DLD1 (cell line): ENCODE results near the gene CHRM4.
"Not testable (repeated sequence)": the region's sequence is repeated elsewhere in the genome, so short reads cannot be mapped to it uniquely, and the experiment has no call there.

Experiments used
- in situ Hi-C: cut with HindIII; loops from 2 replicates; pipeline ENCODE4 v1.10.0; 2017; ENCODE audit warnings: low sequenced_read_pairs

CHRM4 gene

DNA sequence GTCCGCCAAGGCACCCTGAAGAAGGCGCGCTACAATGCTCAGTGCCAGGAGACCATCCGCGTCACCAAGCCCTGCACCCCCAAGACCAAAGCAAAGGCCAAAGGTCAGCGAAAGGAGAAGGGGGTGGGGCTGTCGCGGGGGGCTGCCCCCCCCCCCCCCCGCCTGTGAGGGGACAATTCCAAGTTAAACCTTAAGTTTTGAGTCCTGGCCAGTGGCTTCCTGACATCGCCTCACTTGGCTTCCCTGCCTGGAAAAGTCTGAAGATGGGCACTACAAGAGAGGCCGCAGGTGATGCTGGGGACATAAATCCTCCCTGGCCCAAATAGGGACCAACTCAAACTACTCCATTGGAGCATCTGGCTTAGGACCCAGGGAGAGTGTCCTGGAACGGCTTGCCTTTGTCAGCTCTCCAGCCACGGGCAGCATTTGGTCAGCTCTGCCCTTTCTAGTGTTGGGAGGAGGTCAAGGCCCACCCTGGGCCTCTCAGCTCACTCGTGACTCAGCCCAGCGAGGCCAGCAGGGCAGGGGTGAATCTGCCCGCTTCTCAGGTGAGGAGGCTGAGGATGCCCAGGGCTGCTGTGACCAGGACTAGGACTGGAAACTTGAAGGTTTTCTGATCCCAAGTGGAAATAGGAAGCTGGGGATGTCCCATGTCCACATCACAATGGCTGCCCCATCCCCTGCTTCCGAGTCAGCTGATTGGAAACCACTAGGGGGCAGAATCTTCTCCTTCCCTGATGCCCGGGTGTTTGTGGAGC lies 8.8 kb downstream of the CHRM4 start:
- in situ Hi-C loops = no loop called here

DNA sequence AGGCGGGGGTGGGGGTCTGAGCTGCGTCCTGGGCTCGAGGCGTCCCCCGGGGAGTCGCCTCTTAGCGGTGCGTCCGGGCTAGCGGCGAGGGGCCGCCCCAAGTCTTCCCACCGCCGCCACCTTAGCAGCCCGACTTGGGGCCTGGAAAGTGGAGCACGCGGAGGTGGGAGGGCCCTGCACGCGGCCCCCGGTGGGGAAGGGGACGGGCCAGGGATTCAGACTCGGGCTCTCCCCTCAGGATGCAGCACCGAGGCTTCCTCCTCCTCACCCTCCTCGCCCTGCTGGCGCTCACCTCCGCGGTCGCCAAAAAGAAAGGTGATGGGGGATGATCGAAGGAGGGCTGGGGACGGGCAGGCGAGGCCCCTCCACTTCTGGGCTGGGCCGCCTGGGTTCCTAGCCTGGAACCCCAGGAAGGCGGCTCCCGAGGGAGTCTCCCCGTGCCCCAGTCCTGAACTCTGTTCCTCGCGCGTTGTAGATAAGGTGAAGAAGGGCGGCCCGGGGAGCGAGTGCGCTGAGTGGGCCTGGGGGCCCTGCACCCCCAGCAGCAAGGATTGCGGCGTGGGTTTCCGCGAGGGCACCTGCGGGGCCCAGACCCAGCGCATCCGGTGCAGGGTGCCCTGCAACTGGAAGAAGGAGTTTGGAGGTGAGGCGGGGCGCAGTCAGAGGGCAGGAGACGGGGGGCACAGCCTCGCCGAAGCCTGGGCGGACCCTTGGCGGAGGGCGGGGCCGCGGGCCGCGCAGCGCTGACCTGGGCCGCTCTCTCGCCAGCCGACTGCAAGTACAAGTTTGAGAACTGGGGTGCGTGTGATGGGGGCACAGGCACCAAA lies 9.5 kb downstream of the CHRM4 start:
- in situ Hi-C loops = no loop called here

DNA sequence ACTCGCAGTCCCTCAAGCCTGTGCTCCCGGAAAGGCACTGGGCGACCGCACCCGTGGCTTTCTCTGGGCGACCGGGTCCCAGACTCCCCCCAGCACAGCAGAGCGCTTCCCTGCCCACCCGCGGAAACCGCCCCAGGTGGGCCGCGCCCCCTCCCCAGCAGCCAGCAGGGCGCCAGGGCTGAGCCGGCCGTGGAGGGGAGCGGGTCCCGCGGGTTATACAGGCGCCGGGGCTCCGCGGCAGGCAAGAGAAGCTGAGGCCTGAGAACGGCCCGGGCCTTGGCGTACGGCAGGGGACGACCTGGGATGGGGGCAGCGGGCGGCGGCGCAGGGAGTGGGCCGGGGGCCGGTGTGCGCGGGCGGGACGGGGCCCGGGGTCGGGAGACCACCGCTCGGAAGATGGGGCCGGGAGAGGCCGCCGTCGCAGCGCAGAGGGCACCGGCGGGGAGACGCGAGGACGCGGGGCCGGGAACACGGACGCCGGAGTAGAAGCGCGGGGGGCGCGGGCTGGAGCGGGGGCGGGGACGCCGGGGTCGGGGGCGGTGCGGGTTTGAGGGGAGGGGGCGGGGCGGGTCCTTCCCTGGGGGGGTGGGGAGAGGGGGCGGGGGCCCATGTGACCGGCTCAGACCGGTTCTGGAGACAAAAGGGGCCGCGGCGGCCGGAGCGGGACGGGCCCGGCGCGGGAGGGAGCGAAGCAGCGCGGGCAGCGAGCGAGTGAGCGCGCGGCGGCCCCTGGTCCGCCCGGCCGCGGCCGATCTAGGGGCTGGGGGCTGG lies 10.3 kb downstream of the CHRM4 start, which contains the start of gene MDK:
Gene MDK, plus strand, starts transcription at position 622 of the 771 bp plus-strand sequence. CDS start 389 bp downstream, outside the sequence.
- in situ Hi-C loops = no loop called here

DNA sequence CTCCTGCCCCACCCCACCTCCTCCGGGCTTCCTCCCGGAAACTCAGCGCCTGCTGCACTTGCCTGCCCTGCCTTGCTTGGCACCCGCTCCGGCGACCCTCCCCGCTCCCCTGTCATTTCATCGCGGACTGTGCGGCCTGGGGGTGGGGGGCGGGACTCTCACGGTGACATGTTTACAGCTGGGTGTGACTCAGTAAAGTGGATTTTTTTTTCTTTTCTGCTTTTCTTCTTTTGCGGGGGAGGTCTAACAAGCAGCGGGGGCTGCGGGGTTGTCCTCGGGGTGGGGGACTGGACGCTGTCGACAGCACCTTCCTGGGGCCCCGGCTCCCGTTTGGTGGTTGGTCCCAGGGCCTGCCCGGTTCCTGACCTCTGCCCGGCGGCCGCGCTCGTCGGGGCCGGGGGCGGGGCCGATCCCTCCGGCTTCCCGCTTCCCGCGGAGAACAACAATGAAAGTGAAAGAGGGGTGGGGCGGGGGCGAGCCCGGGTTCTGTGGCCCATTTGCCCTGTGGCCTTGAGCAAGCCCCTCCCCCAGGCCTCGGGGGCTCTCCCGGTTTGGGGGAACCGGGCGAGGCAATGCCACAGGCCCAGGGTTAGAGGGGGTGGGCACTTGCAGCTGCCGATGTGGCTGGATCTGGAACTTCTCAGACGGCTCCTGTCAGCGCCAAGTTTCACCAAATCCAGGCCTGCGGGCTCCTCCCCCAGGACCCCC lies 11.1 kb downstream of the CHRM4 start:
- in situ Hi-C loops = no loop called here

DNA sequence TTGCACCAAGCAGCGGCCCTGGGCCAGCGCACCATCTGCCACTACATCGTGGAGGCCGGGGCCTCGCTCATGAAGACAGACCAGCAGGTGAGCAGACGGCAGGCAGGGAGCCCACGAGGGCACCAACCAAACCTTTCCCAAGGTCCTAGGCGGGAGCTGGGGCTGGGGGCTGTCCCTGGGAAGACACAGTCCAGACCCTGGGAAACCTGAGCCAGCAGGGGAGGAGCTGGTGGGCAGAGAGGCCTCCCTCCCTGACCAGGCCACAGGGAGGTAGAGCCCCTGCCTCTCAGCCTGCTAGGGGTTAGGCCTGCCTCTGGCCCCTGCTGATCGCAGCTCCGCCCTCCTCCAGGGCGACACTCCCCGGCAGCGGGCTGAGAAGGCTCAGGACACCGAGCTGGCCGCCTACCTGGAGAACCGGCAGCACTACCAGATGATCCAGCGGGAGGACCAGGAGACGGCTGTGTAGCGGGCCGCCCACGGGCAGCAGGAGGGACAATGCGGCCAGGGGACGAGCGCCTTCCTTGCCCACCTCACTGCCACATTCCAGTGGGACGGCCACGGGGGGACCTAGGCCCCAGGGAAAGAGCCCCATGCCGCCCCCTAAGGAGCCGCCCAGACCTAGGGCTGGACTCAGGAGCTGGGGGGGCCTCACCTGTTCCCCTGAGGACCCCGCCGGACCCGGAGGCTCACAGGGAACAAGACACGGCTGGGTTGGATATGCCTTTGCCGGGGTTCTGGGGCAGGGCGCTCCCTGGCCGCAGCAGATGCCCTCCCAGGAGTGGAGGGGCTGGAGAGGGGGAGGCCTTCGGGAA lies 11.9 kb downstream of the CHRM4 start:
- in situ Hi-C loops = not testable (repeated sequence)

DNA sequence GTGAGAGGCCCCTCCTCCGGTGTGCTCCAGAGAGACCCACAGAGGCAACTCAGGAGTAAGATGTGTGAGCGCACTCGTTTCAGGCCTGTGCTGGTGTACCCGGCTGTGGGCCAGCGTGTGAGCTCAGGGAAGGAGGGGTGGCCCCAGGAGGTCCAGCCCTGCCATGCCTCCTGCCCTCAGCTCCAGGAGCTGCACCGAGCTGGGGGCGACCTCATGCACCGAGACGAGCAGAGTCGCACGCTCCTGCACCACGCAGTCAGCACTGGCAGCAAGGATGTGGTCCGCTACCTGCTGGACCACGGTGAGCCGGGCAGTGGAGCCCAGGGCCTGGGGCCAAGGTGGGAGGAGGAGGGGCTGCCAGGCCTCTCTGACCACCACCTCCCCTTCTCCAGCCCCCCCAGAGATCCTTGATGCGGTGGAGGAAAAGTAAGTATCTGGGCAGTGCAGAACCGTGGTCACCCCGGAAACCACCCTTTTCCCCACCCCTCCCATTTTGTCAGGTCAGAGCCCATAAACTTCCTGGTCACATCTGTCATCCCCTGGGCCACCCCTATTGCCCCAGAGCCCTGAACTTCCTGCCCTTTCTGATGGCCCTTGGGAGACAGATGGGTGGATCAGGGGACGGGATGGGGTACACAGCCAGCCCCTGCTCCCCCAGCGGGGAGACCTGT lies 12.6 kb downstream of the CHRM4 start:
- in situ Hi-C loops = no loop called here

DNA sequence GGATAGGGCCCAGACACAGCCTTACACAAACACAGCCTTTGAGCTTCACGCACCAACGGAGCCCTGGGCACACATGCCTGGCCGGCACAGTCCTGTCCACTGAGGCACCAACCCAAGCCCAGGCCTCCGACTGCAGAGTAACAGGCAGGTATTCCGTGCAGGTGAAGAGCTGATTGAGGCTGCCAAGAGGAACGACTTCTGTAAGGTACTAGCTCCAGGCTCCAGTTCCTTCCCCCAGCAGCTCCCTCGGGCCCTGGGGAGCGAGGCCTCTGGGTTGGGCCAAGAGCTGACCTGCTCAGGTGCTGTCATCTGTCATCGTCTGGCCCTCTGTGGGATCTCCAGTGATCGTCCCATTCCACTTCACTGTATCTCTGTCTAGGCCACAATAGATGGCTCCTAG lies 13.3 kb downstream of the CHRM4 start:
- in situ Hi-C loops = no loop called here

DNA sequence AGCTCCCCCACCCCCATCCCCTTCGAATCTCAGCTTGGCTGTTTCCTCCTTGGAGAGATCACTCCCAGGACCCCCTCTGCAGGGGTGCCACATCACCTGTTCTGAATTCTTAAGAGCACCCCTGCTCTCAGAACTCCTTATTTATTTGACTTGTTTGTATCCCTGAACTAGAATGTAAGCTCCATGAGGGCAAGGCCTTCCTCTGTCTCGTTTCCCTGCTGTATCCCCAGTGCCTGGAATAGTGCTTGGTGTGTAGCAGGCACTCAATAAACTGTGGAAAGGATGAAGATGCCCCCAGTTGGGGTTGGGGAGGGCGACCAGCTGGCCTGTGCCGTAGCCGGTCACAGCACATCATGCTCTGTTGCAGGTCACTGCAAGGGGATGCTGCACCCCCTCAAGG lies 13.7 kb downstream of the CHRM4 start:
- in situ Hi-C loops = no loop called here

DNA sequence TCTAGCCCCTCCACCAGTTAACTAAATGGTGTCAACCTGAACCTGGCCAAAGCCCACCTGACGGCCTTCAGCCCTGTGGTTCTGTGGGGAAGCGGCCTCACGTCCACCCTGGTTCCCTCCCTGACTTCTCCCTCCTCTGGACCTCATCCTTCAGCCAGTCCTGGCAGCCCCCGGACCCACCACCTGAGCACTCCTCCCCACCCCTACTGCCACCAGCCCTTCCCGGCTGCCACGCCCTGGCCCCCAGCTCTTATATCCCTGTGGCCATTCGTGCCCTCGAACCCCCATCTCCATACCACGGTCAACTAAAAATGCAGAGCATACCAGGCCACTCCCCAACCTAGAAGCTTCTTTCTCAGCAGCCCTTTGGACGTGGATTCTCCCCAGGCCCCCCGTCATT lies 14.3 kb downstream of the CHRM4 start:
- in situ Hi-C loops = no loop called here

DNA sequence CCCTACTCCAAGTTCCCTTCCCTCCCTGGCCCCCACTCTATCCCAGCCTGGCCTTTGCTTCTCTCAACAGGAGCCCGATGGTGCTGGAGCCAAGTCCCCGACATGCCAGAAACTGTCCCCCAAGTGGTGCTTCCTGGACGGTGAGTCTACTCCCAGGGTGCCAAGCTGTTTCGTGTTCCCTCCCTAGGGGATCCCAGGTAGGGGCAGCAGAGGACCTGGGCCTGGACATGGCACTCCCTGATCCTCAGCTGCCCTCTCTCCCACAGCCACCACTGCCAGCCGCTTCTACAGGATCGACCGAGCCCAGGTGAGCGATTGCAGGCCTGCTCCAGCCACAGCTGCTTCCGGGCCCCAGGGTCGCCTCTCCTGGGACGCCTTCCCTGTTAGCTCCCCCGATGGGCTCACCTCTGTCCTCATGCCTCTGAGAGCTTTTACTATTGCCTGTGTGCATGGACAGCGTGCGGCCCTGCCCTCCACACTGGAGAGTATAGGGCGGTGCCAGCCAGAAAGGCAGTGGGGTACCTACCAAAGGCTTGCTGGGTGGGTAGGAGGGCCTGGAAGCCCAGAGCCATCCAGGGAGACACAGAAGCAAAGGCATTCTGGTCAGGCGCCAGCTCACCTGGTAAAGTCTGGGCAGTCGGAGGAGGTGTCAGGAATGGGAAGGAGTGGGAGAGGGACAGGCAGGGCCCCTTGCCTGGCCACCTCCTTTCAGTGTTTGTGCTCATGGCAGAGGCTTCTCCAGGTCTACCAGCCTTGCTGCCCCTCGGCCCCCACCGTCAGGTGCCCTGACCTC lies 15.1 kb downstream of the CHRM4 start:
- in situ Hi-C loops = no loop called here

DNA sequence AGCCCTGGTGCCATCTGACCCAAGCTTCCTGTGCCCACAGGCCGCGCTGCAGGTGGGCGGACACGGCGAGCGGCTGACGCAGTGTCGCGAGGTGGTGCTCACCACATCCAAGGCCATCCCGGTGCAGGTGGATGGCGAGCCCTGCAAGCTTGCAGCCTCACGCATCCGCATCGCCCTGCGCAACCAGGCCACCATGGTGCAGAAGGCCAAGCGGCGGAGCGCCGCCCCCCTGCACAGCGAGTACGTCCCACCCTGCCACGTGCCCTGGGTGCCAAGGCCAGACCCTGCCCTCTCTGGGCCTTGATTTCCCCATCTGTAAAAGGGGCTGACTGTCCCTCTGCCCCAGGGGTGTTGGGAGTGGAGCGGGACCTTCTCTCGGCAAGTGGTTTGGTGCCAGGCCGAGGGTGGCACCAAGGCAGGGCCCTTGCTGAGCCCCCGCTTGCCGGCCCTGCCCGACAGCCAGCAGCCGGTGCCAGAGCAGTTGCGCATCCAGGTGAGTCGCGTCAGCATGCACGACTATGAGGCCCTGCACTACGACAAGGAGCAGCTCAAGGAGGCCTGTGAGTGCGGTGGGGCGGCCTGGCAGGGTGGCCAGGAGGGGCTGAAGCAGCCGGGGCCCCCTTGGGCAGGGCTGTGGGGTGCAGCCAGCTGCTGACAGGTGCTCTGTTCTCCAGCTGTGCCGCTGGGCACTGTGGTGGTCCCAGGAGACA lies 16.0 kb downstream of the CHRM4 start:
- in situ Hi-C loops = no loop called here

DNA sequence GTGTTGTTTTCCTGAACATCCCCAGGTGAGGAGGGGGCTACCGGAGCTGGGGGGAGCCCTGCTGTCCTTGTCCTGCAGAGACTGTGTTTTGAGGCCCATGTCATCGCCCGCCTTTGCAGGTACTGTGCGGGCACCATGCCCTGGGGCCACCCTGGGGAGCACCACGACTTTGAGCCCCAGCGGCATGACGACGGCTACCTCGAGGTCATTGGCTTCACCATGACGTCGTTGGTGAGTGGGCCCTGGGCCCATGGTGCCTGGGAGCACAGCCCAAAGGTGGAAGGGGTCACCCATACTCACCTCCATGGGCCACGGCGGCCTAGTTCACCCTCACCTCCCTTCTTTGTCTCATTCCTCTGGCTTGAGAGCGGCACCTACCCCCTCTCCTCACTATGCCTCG lies 16.8 kb downstream of the CHRM4 start:
- in situ Hi-C loops = no loop called here

DNA sequence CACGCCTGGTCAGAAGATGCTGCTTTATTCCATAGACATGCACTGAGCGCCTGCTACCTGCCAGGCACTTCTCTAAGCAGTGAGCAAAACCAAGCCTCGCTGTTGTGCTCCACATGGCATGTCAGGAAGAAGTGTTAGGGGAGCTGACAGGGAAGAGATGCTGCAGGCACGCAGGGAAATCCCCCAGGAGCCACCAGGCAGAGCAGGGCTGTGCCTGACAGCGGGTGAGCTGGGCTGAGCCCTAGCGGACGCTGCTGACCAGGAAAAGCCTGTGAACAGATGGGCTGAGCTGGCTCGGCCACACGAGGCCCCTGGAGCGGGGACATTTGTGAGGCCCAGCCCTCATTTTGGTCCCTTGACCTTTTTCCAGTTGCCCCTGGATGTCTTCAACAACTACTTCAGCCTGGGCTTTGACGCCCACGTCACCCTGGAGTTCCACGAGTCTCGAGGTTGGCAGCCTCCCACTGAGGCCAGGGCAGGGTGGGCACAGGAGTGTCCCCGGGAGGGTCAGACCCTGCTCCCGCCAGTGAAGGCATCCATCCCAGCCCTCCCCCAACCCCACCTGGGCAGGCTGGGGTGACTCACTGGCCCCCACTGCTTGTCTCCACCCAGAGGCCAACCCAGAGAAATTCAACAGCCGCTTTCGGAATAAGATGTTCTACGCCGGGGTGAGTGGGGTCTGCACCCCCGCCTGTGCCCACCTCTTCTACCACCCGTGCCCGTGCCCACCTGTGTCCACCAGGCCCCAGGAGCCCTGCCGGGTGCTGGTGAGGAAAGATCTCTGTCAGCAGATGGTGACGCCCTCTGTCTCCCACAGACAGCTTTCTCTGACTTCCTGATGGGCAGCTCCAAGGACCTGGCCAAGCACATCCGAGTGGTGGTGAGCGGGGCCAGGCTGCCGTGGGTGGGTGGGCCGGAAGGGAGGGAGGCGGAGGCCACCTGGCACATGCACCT lies 17.5 kb downstream of the CHRM4 start:
- in situ Hi-C loops = no loop called here

DNA sequence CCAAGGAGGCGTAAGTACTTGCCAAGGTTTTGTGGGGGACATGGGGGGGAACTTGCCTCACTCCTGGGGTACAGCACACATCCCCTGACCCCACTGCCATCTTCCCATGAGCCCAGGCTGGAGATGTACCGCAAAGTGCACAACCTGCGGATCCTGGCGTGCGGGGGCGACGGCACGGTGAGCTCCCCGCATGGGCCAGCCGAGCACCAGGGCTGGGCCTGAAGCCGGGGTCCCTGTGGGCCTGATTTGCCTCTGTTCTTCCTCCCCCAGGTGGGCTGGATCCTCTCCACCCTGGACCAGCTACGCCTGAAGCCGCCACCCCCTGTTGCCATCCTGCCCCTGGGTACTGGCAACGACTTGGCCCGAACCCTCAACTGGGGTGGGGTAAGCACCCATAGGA lies 19.1 kb downstream of the CHRM4 start:
- in situ Hi-C loops = not testable (repeated sequence)

DNA sequence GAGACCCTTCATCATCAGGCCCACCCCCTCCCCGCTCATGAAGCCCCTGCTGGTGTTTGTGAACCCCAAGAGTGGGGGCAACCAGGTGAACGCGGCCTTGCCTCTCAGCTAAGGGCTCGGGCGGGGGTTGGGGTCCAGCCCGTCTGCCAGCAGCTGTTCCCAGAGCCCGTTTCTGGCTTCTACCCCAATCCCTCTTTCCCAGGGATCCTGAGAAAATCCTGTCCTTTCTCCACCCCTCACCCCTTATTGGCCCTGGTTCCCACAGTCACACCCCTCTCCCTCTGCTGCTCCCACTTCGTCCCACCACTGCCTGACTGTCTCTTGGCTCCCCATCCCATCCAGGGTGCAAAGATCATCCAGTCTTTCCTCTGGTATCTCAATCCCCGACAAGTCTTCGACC lies 19.5 kb downstream of the CHRM4 start:
- in situ Hi-C loops = no loop called here

DNA sequence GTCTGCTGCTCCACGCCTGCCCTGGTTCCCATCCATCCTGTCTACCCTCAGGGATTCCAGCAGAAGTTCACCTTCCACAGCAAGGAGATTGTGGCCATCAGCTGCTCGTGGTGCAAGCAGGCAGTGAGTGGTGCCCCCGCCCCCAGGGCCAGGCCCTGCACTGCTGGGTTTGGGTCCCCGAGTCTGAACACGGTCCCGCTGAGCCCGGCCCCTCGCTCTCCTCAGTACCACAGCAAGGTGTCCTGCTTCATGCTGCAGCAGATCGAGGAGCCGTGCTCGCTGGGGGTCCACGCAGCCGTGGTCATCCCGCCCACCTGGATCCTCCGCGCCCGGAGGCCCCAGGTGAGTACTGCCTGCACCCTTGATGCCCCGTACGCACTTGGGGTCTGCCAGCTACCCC lies 20.3 kb downstream of the CHRM4 start:
- in situ Hi-C loops = not testable (repeated sequence)

DNA sequence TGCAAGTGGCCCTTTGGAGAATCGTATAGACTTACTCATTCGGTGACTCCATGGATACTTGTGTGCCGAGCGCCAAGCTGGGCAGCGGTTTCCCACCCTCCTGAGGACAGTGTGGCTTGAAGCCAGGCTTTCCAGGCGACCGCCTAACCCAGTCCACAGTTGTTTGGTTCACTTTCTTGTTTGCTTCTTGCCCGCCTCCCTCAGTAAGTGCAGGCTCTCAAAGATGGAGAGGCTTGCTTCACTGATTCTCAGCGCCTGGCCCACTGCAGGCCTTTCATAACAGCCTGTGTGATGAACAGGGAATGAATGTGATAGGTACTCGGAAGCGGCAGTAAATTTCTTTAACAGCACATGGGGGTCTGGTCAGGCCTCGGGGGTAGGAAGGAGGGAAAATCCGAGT lies 21.3 kb downstream of the CHRM4 start:
- in situ Hi-C loops = no loop called here
